Measurements from ENCODE around the gene SRR. TPM values are rescaled to one million over a fixed set of nuclear protein-coding genes. Genes with fewer than 3 reads are reported as not detected.
A peak's percentile ranks its signal among the peaks of the same experiment; 100 is the strongest.

SRR gene
- total and polyA plus RNA-seq, 9 of the 15 experiments (the other 6 are each of a cell fraction or from before 2014, with no cell fraction given): 5.0 to 19.4 (median 7.9) TPM

DNA sequence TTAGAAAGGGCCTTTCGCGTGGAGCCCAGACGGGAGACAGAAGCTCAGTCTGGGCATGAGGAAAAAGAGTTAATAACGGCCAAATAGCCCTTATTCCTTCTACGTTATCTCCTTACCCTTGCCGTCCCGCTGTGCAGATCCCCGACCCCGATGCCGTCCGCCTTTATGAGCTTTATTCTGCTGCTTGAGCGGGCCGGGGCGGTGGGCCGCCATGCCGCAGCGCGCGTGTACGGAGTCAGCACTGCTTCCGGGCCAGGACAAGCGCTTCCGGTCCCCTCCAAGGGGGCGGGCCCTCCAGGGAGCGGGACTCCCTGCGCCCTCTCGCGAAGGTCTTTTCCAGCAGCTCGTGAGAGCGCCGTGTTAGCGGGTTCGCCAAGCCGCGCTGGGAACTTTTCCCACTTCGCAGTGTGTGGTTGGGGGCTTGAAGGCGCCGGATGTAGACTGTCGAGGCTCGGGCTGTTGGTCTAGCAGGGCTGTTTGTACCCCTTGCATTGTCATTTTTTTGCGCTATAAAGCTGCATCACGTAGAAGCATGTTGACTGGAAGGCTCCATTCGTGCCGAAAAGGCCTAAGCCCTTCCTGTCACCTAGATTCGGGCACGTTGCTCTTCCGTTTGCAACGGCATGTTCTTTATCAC is 32.6 kb downstream of the SRR start, which contains the start of gene TSR1 (continued):
- TF ChIP-seq, protein P1, sequence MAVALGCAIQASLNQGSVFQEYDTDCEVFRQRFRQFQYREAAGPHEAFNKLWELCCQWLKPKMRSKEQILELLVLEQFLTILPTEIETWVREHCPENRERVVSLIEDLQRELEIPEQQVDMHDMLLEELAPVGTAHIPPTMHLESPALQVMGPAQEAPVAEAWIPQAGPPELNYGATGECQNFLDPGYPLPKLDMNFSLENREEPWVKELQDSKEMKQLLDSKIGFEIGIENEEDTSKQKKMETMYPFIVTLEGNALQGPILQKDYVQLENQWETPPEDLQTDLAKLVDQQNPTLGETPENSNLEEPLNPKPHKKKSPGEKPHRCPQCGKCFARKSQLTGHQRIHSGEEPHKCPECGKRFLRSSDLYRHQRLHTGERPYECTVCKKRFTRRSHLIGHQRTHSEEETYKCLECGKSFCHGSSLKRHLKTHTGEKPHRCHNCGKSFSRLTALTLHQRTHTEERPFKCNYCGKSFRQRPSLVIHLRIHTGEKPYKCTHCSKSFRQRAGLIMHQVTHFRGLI (CRISPR knock-in tag; IDR thresholded peaks at IDR 0.05): no peak
- peak; percentile 54; the same call in 1 of the 2 replicates for TF ChIP-seq JUN (IDR thresholded peaks at IDR 0.05; ENCODE audit: borderline replicate concordance, low read depth, low read length)
- no peak for TF ChIP-seq JUN (CRISPR knock-in tag; IDR thresholded peaks at IDR 0.05; ENCODE audit: borderline replicate concordance)
- no peak for TF ChIP-seq ZBTB17 (CRISPR knock-in tag; IDR thresholded peaks at IDR 0.05)
- no peak for TF ChIP-seq CBX1 (IDR thresholded peaks at IDR 0.05; ENCODE audit: low read depth)
- TF ChIP-seq MEF2D (tag; conservative IDR thresholded peaks at IDR 0.05; ENCODE audit: low read depth): no peak
- TF ChIP-seq NONO (IDR thresholded peaks at IDR 0.05; ENCODE audit: low read depth in 2 of 2, low read length in 1 of 2): no peak
- TF ChIP-seq SIRT6 (IDR thresholded peaks at IDR 0.05; ENCODE audit: low read depth, low read length): no peak
- TF ChIP-seq, protein P2, sequence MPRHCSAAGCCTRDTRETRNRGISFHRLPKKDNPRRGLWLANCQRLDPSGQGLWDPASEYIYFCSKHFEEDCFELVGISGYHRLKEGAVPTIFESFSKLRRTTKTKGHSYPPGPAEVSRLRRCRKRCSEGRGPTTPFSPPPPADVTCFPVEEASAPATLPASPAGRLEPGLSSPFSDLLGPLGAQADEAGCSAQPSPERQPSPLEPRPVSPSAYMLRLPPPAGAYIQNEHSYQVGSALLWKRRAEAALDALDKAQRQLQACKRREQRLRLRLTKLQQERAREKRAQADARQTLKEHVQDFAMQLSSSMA (CRISPR knock-in tag; IDR thresholded peaks at IDR 0.05): no peak
- TF ChIP-seq, protein P3, sequence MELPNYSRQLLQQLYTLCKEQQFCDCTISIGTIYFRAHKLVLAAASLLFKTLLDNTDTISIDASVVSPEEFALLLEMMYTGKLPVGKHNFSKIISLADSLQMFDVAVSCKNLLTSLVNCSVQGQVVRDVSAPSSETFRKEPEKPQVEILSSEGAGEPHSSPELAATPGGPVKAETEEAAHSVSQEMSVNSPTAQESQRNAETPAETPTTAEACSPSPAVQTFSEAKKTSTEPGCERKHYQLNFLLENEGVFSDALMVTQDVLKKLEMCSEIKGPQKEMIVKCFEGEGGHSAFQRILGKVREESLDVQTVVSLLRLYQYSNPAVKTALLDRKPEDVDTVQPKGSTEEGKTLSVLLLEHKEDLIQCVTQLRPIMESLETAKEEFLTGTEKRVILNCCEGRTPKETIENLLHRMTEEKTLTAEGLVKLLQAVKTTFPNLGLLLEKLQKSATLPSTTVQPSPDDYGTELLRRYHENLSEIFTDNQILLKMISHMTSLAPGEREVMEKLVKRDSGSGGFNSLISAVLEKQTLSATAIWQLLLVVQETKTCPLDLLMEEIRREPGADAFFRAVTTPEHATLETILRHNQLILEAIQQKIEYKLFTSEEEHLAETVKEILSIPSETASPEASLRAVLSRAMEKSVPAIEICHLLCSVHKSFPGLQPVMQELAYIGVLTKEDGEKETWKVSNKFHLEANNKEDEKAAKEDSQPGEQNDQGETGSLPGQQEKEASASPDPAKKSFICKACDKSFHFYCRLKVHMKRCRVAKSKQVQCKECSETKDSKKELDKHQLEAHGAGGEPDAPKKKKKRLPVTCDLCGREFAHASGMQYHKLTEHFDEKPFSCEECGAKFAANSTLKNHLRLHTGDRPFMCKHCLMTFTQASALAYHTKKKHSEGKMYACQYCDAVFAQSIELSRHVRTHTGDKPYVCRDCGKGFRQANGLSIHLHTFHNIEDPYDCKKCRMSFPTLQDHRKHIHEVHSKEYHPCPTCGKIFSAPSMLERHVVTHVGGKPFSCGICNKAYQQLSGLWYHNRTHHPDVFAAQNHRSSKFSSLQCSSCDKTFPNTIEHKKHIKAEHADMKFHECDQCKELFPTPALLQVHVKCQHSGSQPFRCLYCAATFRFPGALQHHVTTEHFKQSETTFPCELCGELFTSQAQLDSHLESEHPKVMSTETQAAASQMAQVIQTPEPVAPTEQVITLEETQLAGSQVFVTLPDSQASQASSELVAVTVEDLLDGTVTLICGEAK (IDR thresholded peaks at IDR 0.05): peak; percentile 97
- TF ChIP-seq, protein P3 (CRISPR knock-in tag; IDR thresholded peaks at IDR 0.05): no peak
- TF ChIP-seq RBM22 (IDR thresholded peaks at IDR 0.05; ENCODE audit: low read depth, low read length, poor library complexity, severe bottlenecking): no peak
- TF ChIP-seq ZNF274 (IDR thresholded peaks at IDR 0.05; ENCODE audit: borderline replicate concordance, low read depth, low read length): no peak
- TF ChIP-seq, protein P4, sequence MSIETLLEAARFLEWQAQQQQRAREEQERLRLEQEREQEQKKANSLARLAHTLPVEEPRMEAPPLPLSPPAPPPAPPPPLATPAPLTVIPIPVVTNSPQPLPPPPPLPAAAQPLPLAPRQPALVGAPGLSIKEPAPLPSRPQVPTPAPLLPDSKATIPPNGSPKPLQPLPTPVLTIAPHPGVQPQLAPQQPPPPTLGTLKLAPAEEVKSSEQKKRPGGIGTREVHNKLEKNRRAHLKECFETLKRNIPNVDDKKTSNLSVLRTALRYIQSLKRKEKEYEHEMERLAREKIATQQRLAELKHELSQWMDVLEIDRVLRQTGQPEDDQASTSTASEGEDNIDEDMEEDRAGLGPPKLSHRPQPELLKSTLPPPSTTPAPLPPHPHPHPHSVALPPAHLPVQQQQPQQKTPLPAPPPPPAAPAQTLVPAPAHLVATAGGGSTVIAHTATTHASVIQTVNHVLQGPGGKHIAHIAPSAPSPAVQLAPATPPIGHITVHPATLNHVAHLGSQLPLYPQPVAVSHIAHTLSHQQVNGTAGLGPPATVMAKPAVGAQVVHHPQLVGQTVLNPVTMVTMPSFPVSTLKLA (conservative IDR thresholded peaks at IDR 0.05): peak; percentile 93 to 98
